Pancreas (tissue), 10 donors: ENCODE results near the gene MRPL30. TPM values are rescaled to one million over a fixed set of nuclear protein-coding genes. Genes with fewer than 3 reads are reported as not detected.
"Not testable (repeated sequence)": the region's sequence is repeated elsewhere in the genome, so short reads cannot be mapped to it uniquely, and the experiment has no call there.

Experiments
- ATAC-seq, 4 donors: fragments of 200-7000 bp; cut with Tn5 transposase; one replicate each; pipeline versions ENCODE4 v1.8.0 to v1.9.1; 2020; ENCODE audit warnings: mild to moderate bottlenecking in 4 of 4, moderate library complexity in 4 of 4
- DNase-seq, 6 donors: peaks; one replicate each; pipeline ENCODE4 v3.0.0-alpha.2; 2020
- FAIRE-seq: peaks from 2 replicates; lab custom pipeline; 2012; peaks lifted over from hg19 to GRCh38; lab: Jason Lieb, UNC
- H3K27ac ChIP-seq, 4 donors: fragments of 200-600 bp; sonication (generic); 1 replicate in 3 of 4; 2 replicates in 1 of 4; pipeline versions ENCODE4 v1.5.0 to v1.8.0; 2020
- H3K27me3 ChIP-seq, 4 donors: fragments of 200-600 bp; one replicate each; pipeline ENCODE4 v1.8.0; 2021
- H3K36me3 ChIP-seq, 3 donors: fragments of 200-600 bp; sonication (generic) in 1 of 3; one replicate each; pipeline versions ENCODE4 v1.5.0 to v1.8.0; 2020 to 2021
- H3K4me1 ChIP-seq, 3 donors: fragments of 200-600 bp; one replicate each; pipeline ENCODE4 v1.8.0; 2021
- H3K4me3 ChIP-seq, 4 donors: fragments of 200-600 bp; sonication (generic) in 2 of 4; one replicate each; pipeline versions ENCODE4 v1.5.0 to v1.8.0; 2020 to 2021
- H3K9me3 ChIP-seq, 4 donors: fragments of 200-600 bp; one replicate each; pipeline ENCODE4 v1.8.0; 2021
- CTCF ChIP-seq, 4 donors: fragments of 200-600 bp; sonication (generic) in 3 of 4; IDR thresholded peaks; one replicate each; pipeline versions ENCODE4 v1.5.0 to v1.8.0; 2021; ENCODE audit warnings: antibody characterized with exemption in 4 of 4
- WGBS, 2 donors: extraction: QIAGEN DNeasy Blood & Tissue Kit; methylation state at CpG; one replicate each; pipeline ENCODE4 v1.1.7; 2013; 5-methylcytosine and 5-hydroxymethylcytosine counted together
- intact Hi-C, 3 donors: fragments of 100-400 bp; cut with DNase I; formaldehyde crosslinking; loops; one replicate each; pipeline versions ENCODE4 v1.11.1 to v1.14.2; 2022
- polyA plus RNA-seq, 2 donors: library from polyadenylated mRNA; stranded (reverse); fragments of 200-250 nt; gene quantifications; one replicate each; pipeline ENCODE4 v1.2.3, GENCODE V29; 2013
- total RNA-seq, 6 donors: library from RNA; stranded (reverse); fragmentation: NEBNext Ultra II Directional in 4 of 6; extraction: Animal tissue kit (Norgen Biotek cat#: 25700) in 4 of 6; gene quantifications; one replicate each; pipeline versions ENCODE4 v1.2.1 to v1.2.4, GENCODE V29; 2021 to 2023
- donor health status: healthy with polysubstance abuse.
- donor health status: DM: no; HTN: no; CAD: no; lungs with moderate emphysema.
- donor health status: DM: no; HTN: no; CAD: no.
- donor health status: control.
- donor health status: control.
- donor health status: Bipolar disorder and iron deficiency.
- donor health status: DM: yes; HTN: yes; CAD: no.
- donor health status: DM: no; HTN: no; CAD: no.
- donor health status: DM: no; HTN: no; CAD: no.
- donor health status: DM: yes; HTN: yes; CAD: no.

The MRPL30 gene
- total and polyA plus RNA-seq, 8 donors = 8.8 to 14.8 (median 11.8) TPM

- FAIRE-seq = no peak
- TF ChIP-seq CTCF (IDR thresholded peaks at IDR 0.05) = no peak
- Histone ChIP-seq H3K4me1 (no peaks in the 10 kb centered on the region), H3K27me3 (no peaks in the 10 kb centered on the region), H3K36me3 (no peaks in the 10 kb centered on the region), H3K27ac (no peak overlapping the region), H3K9me3 (no peaks in the 10 kb centered on the region), H3K4me3 (no peak overlapping the region)
- intact Hi-C loops = no loop called here
- ATAC-seq = no peak
- 86 to 95% methylated on average over 2 of the region's 2 CpGs for WGBS, 2 donors
- DNase-seq = no peak
Measured at GRCh38 chr2:99216096-99216495, 35.1 kb downstream of the MRPL30 start.

- Histone ChIP-seq H3K27ac (no peak overlapping the region), H3K9me3 (no peaks in the 10 kb centered on the region), H3K36me3 (no peaks in the 10 kb centered on the region), H3K27me3 (no peaks in the 10 kb centered on the region), H3K4me1 (no peaks in the 10 kb centered on the region), H3K4me3 (no peak overlapping the region)
- intact Hi-C loops = no loop called here
- FAIRE-seq = no peak
- WGBS, 2 donors = 82 to 89% methylated on average over 4 of the region's 4 CpGs
- TF ChIP-seq CTCF (IDR thresholded peaks at IDR 0.05) = no peak
- DNase-seq = no peak
- ATAC-seq = no peak
Measured at GRCh38 chr2:99217929-99218501, 37.0 kb downstream of the MRPL30 start.

GRCh38 chr2:99233177-99233576 lies 52.2 kb downstream of the MRPL30 start:
- H3K27me3 ChIP-seq, H3K27ac ChIP-seq, H3K4me3 ChIP-seq, H3K9me3 ChIP-seq, FAIRE-seq, ATAC-seq, intact Hi-C loops, DNase-seq, H3K4me1 ChIP-seq, H3K36me3 ChIP-seq: not testable (repeated sequence)

GRCh38 chr2:99238599-99238998 lies 57.6 kb downstream of the MRPL30 start:
- H3K27me3 ChIP-seq = no peaks in the 10 kb centered on the region
- H3K36me3 ChIP-seq = no peaks in the 10 kb centered on the region
- H3K4me3 ChIP-seq = no peak overlapping the region
- H3K9me3 ChIP-seq = no peaks in the 10 kb centered on the region
- FAIRE-seq (no peak), DNase-seq (no peak), ATAC-seq (no peak)
- no peak for TF ChIP-seq CTCF (IDR thresholded peaks at IDR 0.05)
- H3K4me1 ChIP-seq = no peaks in the 10 kb centered on the region
- intact Hi-C loops = no loop called here
- WGBS, 2 donors = 95% methylated on average over 6 of the region's 6 CpGs
- H3K27ac ChIP-seq = no peak overlapping the region

GRCh38 chr2:99240431-99240830 lies 59.4 kb downstream of the MRPL30 start:
- DNase-seq (no peak), ATAC-seq (no peak), FAIRE-seq (no peak)
- no peaks in the 10 kb centered on the region for H3K27me3 ChIP-seq
- H3K27ac ChIP-seq = no peak overlapping the region
- H3K9me3 ChIP-seq = no peaks in the 10 kb centered on the region
- H3K4me3 ChIP-seq = no peak overlapping the region
- no peaks in the 10 kb centered on the region for H3K4me1 ChIP-seq
- no peaks in the 10 kb centered on the region for H3K36me3 ChIP-seq
- 85 to 88% methylated on average over 6 of the region's 6 CpGs for WGBS, 2 donors
- intact Hi-C loops = no loop called here
- no peak for TF ChIP-seq CTCF (IDR thresholded peaks at IDR 0.05)
